ENCODE results near the gene SHPK.

- TF ChIP-seq CTCF (IDR thresholded peaks at IDR 0.05; ENCODE audit: low read depth, low read length, missing input control) (no peak), GABPA (IDR thresholded peaks at IDR 0.05 in 1 of 2, conservative IDR thresholded peaks at IDR 0.05 in 1 of 2) (no peak), SP1 (IDR thresholded peaks at IDR 0.05) (no peak)
These were observed 62.6 kb downstream of the SHPK start for GRCh38 chr17:3573246-3574100.
